ENCODE data around the gene EYA2.

EYA2 gene

DNA sequence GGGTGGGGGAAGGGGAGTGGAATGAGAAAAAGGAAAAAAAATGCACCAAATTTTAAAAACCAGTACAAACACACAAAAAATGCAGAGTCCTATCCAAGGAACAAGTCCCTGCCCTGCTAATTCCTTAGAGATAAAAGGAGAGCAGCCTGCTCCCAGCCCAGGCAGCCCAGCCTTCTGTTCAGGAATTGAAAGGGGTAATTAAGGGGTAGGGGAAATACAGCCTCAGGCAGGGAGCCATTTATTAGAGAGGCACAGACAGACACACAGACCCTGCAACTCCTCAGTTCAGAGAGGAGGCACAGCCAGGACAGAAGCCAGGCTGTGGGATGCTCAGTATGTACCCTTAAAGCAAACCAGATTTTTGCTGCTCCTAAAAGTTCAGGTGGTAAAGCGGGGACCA is 137.2 kb downstream of the EYA2 start:
- DNase-seq (ENCODE audit: insufficient read length, low spot score) (no peak), FAIRE-seq (no peak)
- no peak for TF ChIP-seq CTCF (IDR thresholded peaks at IDR 0.05; ENCODE audit: insufficient read depth, missing control alignments)

GRCh38 chr20:47032933-47033578 is 138.4 kb downstream of the EYA2 start:
- FAIRE-seq, result no peak
- TF ChIP-seq CTCF (IDR thresholded peaks at IDR 0.05; ENCODE audit: insufficient read depth, missing control alignments), result no peak

GRCh38 chr20:47033665-47034064 is 139.0 kb downstream of the EYA2 start:
- no peak for DNase-seq (ENCODE audit: insufficient read length, low spot score)
- FAIRE-seq, result no peak
- TF ChIP-seq CTCF (IDR thresholded peaks at IDR 0.05; ENCODE audit: insufficient read depth, missing control alignments), result no peak

More at GRCh38 chr20:47032933-47033578, 138.4 kb downstream of the EYA2 start:
- DNase-seq (ENCODE audit: insufficient read length, low spot score), result no peak

DNA sequence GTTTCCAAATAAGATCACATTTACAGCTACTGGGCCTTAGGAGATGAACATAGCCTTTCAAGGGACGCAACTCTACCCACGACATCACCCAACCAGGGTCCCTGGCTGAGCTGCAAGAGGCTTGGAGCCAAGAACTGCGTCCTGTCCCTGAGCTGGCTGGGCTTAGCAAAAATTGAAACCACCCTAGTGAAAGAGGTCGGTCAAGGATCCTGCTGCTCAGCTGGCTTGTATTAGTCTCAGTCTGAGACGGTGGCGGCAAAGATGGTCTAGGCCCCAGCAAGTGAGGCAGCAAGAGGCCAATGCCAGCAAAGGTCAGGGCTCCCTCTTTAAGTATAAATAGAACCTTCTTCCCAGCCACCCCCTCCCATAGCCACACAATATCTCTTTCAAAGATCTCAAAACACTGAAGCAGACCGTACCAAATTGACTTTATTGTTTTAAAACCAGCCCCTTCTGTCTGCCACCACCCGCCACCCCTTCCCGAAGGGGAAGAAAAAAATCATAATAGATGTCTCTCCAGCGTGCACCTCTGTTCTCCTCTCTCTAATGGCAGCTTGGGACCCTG is 140.5 kb downstream of the EYA2 start:
- DNase-seq (ENCODE audit: insufficient read length, low spot score) (no peak), FAIRE-seq (no peak)

DNA sequence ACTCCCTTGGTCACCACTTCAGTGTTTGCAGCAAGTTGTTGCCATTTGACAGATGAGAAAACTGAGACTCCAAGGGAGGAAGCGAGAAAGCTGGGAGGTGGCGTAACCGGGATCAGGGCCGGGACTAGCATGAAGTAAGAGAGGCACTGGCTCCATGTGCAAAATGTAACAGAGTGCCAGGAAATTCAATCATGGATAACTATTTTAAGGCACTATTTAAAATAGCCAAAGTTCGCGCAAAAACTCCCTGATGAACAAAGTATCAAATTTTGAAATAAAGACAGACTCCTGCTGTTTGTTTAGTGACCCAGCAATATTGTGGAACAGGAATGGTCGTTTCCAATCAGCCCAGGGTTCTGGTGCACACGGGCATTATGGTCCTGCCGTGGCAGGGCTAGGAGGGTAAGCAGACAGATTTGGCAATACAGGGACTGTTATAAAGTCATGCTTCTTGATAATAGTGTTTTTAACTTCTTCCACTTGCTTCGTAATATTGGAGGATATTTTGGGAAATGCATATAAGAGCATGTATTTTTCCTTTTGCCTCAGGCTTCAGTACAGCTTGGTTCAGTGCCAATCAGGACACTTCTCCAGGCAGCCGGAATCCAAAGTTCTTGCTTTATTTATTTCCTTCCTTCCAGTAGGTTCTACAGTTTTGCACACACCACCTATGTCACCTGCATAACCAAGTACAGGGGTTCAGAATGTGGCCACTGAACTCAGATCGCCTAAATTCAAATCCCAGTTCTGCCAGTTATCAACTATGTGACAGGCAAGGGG is 141.6 kb downstream of the EYA2 start:
- TF ChIP-seq CTCF (IDR thresholded peaks at IDR 0.05; ENCODE audit: insufficient read depth, missing control alignments), result no peak
- DNase-seq (ENCODE audit: insufficient read length, low spot score), result no peak
- FAIRE-seq, result no peak

More for the DNA sequence above, 140.5 kb downstream of the EYA2 start:
- TF ChIP-seq CTCF (IDR thresholded peaks at IDR 0.05; ENCODE audit: insufficient read depth, missing control alignments), result no peak

DNA sequence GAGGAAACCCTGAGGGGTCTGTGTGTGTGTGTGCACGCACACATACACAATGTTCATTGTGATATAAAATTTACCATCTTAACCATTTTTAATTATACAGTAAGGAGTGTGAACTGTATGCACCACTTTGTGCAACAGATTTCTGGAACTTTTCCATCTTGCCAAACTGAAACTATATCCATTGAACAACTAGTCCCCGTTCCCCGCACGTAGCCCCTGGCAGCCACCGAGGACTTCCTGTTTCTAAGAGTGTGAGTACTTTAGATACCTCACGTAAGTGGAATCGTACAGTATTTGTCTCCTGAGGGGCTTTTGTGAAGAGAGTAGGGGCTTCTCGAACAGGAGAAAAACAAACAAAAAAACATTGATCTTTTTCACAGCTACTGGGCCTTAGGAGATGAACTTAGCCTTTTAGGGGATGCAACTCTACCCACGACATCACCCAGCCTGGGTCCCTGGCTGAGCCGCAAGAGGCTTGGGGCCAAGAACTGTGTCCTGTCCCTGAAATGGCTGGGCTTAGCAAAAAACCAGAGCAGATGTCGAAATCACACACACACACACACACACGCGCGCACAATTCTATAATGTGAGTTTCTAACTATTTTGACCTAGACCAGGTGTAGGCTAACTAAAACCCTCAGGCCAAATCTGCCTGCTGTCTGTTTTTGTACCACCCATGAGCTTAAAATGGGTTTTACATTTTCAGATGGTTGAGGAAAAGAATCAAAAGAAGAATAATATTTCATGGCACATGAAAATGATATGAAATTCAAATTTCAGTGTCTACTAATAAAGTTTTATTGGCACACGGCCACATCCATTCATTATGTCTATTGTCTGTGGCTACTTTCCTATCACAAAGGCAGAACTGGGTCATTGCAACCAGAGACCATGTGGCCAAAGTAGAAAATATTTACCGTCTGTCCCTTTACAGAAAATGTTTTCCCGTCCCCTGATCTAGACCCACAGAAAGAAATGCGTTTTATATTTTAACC is 144.2 kb downstream of the EYA2 start:
- no peak for DNase-seq (ENCODE audit: insufficient read length, low spot score)
- no peak for FAIRE-seq
- TF ChIP-seq CTCF (IDR thresholded peaks at IDR 0.05; ENCODE audit: insufficient read depth, missing control alignments), result no peak
